GM21825 (cell line): Measurements from ENCODE around the gene KDM6B.

Source experiments
- ATAC-seq: cut with Tn5 transposase; IDR thresholded peaks from one replicate; pipeline ENCODE4 v1.9.1; 2021; ENCODE audit warnings: mild to moderate bottlenecking, moderate library complexity; ENCODE audit not compliant: unreplicated experiment

The KDM6B gene

DNA sequence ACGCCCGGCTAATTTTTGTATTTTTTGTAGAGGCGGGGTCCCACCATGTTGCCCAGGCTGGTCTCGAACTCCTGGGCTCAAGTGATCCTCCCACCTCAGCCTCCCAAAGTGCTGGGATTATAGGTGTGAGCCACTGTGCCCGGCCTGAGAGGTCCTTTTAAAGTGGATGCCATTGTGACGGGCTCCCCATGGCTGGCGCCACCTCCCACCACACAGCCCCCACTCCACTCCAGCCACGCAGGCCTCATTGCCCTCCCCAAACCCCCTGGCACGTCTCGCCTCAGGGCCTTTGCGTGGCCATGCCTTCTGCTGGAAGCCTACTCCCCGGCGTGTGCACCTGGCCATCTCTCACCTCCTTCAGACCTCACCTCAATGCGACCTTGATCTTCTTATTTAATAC, 11.9 kb upstream of the KDM6B start:
- no peak for ATAC-seq

DNA sequence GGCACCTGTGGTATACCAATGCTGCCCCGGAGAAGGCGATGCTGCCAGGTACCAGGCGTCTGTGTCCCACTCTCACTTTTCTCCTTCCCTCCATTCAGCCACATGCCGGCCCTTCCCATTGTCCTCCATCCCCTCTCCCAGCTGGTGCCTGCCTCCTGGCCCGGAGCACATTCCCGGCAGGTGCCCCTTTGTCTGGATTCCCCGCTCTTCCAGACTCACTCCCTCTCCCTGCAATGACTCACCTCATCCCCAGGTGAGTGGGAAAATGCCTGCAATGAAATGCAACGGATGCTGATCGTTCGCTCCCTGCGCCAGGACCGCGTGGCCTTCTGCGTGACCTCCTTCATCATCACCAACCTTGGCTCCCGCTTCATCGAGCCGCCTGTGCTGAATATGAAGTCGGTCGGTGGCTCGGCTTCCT, 10.4 kb upstream of the KDM6B start:
- ATAC-seq: no peak

DNA sequence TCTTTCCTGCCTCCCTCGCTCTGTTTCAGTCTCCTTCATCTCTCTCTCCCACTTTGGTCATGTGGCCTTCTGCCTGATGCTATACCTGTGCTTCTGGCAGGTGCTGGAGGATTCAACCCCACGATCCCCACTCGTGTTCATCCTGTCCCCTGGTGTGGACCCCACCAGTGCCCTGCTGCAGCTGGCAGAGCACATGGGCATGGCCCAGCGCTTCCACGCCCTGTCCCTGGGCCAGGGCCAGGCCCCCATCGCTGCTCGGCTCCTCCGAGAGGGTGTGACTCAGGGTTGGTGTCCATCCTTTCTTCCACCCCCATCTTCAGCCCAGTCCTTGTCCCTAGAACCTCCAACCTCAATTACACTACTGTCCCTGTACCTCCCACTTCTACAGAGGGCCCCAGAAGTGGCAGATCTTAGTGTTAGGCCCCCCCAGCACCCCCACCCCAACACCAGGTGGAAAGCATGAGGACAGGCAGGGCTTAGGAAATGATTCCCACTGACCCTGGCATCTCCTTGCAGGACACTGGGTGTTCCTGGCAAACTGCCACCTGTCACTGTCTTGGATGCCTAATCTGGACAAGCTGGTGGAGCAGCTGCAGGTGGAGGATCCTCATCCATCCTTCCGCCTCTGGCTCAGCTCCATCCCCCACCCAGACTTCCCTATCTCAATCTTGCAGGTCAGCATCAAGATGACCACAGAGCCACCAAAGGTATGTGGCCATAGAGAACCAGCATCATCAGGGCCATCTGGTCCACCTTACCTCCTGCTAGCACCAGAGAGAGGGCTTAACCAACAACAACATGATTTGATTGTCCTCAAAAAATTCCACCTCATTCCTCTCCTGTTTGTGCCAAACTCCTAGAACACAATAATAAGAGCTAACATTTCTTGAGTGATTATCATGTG, 9.7 kb upstream of the KDM6B start:
- ATAC-seq: no peak

DNA sequence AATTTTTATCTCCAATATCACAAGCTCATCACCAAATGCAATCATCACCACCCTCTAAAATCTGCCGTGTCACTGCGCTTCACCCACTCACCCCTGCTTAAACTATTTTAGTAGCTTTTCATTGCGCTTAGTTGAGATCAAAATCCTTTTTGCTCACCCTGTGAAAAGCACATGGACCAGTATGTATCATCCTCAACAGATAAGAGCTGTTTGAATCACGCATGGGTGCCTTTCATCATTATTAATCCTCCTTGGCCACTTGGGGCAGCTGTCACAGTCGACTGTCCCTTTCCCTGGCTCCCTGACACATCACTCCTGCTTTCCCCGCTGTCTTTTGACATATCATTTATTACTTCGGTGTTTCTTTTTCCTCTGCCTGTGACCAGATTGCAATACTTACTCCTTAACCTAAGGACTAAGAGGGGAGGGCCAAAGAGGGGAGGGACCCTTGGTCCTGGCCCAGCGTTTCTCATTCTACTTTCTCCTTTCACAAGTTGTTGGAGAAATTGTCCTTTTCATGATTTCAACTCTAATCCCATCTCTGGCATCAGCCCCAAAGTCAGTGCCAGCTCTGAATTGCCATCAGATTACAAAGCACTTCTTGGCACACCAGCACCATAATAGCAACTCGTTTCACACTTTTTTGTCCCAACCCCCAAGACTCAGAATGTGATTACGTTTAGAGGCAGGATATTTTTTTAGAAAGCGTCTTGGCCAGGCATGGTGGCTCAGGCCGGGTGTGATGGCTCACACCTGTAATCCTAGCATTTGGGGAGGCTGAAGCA, 8.6 kb upstream of the KDM6B start:
- ATAC-seq: no peak

DNA sequence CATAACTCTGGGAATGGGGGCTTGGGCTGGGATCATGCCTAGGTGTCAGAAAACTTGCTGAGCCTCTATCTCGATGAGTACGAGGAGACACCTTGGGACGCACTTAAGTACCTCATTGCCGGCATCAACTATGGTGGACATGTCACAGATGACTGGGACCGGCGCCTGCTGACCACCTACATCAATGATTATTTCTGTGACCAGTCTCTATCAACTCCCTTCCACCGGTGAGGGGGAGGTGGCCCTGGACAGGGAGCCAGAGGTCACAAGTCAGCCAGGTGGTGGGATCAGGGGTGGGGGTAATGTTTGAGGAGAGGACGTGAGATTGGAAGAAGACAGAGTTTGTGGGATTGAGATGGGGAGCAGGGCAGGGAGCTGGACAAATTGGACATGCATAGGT, 3.4 kb upstream of the KDM6B start:
- ATAC-seq: no peak

DNA sequence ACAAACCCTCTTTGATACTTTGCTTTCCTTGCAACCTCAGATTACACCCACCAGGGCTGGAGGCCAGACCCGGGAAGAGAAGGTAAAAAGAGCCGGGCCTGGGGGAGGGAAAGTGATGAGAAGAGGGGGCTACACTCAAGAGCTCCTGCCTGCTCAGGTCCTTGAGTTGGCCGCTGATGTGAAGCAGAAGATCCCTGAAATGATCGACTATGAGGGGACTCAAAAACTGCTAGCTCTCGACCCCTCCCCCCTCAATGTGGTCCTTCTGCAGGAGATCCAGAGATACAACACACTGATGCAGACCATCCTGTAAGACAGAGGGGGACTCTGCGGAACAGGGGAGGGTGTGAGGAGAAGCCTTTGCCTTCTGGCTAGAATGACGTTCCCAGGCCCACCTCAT, 2.8 kb upstream of the KDM6B start:
- ATAC-seq: no peak

DNA sequence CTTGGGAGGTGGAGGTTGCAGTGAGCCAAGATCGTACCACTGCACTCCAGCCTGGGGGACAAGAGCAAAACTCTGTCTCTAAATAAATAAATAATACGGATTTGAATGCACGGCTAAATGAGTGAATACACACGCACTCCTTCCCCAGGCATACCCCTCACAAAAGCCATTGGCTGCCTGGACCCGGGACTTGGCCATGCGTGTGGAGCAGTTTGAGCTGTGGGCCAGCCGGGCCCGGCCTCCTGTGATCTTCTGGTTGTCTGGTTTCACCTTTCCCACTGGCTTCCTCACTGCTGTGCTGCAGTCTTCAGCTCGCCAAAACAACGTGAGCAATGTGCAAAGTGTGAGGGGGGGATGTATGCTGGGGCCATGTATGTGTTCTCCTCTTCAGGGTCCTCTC, 1.6 kb upstream of the KDM6B start:
- no peak for ATAC-seq

DNA sequence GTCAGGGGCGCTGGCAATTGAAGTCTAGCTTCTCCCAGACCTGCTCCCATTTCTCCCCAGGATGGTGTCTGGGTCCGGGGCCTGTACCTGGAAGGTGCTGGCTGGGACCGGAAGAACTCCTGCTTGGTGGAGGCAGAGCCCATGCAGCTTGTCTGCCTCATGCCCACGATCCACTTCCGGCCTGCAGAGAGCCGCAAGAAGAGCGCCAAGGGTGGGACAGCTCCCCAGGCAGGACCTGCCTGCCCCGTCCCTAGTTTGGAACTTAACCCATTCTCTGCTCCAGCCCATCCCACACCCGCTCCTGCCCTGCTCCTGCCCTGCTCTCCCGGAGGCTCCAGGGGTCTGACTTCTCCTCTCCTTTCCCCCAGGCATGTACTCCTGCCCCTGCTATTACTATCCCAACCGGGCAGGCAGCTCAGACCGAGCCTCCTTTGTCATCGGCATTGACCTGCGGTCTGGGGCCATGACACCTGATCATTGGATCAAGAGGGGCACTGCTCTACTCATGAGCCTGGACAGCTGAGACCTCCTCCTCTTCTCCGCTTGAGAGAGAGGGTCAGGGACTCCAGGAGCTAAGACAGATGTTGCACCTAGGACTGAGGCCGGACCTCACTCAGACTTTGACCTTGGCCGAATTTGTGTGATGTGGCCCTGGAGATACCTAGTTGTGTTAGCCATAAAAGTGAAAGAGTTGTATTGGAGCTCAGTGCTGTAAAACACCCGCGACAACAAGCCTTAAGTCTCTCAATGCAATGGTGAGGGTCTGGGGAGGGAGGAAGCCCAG, 814 bp upstream of the KDM6B start:
- ATAC-seq: no peak

DNA sequence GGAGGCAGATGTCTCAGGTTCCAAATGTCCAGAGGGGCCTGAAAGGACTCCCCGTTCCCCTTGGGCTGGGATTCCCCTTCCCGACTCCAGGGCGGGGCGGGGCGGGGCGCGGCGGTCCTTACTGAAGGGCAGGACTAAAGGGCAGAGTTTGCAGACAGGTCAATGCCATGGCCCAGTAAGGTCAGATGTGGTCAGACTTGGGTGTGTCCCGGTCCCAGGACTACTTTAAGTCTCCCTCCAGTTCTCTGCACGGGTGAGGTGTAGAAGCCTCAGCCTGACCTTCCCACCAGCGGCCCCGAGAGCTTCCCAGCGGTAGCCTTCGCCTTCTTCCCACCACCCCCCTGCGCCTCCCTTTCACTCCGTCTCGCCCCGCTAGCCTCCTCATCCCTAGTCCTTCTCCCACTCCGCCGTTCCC, 532 bp downstream of the KDM6B start:
- ATAC-seq: no peak

DNA sequence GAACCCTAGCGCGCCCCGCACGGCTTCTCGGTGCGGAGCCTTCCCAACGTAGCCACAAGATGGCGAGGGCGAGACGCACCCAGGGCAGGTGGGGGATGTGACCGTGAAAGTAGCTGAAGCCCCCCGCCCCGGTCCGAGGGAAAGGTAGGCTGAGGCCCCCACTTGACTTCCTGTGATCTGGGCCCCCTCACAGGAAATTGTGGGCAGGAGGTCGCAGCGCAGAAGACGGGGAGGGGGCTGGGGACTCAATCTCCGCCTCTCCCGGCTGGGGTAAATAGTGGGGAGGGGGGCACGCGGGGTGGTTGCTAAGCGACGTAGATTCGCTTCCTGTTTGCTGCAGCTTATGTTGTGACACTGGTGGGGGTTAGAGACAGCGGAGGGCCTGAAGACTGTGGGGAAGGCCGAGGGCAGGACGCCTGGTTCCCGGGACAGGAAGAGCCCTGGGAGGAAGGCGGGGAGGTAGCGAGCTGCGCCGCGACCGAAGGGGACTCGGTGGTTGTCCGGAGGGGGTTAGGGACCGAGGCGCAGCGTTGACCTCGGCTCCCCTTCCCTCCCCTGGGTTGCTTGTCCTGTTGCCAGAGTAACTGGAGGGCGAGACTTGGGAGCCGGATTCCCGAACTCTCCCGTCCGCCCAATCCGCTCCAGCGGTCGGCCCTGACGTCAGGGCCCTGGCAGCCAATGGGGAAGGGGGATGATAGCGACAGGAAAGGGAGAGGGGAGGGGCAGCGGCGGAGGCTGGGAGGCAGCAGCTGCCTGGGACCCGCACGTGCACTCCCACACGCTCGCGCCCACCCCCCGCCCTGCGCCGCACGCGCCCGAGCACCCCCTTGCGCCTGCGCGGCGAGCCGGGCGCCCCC, 1.2 kb downstream of the KDM6B start:
- ATAC-seq: peak; percentile 40

DNA sequence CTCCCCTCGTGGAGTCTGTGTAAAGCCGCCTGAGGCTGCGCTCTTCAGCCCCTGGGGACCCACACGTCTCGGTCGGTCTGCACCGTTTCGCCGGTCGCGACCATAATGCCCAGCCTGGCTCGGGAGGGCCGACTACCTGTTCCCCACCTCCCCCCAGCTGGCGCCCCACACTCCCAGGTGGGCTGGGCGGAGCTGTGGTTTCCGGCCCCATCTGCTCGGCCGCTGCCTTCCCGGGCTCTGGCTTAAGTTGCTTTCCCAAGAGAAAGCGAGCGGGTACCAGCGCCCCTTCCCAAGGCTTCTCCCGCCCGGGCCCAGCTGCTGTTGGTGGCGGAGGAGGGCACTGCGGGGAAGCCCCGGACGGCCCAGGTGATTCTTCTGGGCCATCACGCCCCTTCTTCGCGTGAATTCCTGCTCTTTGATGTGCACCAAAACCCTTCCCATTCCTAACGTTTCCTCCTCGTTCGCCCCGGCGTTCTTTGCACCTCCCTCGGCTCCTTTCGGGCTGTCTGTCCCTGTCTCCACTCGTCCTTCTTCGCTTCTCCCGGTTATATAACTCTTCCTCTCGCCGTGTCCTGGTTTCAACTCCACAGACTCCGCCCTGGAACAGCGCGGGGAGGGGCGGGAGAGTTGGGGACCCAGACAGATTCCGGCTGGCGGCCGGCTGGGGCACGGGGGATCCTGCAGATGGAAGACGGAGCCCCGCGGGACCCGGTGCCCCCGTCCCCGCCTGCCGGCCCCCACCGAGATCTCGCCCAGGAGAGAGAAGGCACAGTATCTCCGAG, 2.0 kb downstream of the KDM6B start:
- peak; percentile 22 for ATAC-seq

DNA sequence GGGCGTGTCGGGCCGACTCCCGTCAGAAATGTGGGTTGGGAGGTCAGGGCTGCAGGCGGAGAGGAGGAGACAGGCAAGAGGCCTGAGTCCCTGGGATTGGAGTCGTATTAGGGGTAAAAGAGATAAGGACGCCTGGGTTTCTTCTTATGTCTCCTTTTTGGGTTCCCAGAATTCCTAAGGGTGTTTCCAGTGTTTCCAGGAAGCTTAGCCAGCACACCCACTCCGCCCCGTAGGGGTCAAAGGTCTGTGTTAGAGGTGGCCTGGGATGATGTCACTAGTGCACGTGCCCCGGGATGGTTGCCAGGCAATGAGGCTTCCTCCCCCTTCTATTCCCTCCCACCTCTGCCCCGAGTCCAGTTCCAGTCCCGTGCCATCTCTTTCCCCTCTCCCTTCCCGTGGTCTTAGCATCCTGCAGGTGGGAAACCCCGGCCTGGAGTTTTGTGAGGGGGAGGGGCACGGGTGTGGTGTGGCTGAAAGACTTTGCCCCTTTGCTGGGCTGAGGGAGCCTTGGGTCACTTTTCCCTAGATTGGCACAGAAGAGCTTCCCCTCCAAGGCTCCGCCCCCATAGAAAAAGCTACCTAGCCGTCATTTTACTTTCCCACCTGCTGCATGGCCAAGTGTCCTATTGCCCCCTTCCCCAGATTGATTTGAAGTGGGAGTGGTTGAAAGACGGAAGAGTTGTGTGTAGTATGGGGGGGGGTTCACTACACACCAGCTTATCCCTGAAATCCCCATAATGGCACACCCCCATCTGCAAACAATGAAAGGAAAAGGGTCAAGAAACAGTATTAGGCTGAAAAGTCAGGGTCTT, 2.8 kb downstream of the KDM6B start:
- ATAC-seq: no peak

DNA sequence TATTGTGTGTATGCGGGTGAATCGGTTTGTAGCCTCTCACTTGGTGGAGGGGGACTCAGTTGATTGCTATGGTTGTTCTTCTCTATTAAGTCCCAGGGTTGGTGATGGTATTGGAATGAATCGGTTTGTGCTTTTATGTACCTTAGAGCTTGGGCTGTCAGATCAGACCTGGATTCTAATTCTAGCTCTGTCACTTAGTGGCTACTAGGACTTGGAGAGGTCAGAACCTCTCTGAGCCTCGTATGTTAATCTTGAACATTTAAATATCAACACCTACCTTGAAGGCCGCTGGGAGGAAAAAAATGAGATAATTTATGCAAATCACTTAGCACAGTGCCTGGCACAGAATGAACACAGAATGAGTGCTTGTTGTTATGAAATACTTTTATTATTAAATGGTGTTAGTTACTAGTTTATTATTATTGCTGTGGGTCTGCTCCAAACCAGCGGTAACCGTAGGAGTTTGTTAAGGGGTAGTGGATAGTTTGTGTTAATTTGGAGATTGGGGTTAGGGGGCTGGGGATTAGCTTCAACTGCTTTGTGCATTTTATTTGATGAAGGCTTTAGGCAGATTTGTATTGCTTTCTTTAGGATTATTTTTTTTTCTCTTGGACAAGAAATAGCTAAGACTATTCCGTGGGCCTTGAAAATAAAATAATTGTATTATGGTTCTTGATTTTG, 3.5 kb downstream of the KDM6B start:
- ATAC-seq: no peak

DNA sequence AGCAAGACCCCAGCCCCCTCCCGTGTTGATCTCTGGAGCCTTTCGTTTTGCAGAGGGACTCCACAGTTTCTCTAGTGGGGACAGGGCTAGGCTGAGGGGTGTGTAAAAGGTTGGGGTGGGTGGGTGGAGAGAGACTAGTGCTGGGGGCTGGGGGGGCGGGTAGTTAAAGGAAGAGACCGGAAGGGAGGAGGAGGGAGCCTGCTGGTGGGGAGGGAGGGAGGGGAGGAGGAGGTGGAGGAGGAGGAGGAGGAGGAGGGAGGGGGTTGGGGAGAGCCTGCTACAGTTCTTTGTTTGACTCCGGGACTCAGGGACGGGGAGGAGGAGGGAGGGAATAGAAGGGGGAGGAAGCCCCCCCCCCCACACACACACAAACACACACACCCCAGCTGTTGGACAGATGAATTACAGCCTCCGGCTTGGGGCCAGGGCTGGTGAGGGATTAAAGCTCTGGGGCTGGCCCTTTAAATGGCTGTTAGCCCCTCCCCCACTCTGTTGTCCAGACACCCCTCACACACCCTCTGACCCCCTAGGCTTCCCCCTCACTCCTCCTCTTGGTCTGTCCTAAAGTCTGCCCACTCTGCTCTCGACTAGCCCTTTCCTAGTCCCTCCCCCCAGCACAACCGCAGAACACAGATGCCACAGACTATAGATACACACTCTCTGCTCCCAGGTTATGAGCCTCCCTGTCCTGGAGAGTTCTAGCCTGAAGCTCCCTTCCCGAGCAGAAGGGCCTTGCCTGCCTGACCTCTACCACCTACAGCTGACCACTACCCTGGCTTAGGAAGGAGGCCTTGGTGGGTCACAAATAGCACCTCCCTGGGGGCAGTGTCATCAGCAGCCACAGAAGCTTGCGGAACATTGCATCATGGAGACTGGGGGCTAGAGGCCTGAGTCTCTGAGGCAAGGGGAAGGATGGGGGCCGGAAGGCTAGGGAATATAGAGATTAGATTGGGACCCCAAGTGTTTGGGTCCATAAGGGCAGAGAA, 4.4 kb downstream of the KDM6B start:
- ATAC-seq: no peak

DNA sequence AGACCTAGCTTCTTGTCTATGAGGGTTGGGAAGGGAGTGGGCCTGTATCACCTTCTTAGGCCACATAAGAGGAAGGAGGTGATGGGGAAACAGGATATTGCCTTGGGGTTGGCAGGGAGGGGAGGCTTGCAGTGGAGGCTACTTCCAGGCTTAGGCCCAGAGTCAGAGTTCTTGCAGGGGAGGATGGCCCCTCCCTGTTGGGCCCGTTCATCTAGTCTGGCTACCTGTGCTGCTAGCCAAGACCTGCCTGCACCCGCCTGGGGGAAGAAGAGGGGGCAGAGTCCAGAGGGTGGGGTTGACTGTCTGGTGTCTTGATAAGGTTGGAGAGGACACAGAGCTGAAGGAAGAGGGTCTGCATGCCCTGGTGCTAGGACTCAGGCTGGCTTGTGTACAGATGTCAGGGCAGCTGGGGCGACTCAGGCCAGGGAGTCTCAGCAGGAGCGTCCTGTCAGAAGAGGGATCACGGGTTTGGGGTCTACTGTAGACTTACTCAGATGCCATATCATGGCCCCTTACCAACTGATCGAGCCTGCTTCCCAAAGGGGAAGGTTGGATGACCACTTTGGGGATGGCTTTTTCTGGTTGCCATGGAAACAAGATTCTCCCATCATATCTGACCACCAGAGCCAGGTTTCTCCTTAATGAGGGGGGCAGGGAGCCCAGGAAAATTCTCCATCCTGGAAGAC, 5.3 kb downstream of the KDM6B start:
- no peak for ATAC-seq

DNA sequence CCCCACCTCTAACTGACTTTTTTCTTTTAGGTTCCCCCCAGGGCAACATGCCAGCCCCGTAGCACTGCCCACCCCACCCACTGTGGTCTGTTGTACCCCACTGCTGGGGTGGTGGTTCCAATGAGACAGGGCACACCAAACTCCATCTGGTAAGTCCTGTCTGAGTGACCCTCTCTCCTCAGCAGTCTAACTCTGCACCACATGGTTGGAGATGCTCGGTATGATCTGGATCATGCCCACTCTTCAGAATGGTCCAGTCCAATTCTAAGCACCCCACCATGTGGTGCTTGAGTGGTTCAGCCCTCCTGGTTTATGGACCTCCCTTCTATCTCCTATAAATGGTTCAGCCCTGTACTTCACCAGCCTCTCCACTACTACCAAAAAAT, 5.9 kb downstream of the KDM6B start:
- ATAC-seq: no peak

DNA sequence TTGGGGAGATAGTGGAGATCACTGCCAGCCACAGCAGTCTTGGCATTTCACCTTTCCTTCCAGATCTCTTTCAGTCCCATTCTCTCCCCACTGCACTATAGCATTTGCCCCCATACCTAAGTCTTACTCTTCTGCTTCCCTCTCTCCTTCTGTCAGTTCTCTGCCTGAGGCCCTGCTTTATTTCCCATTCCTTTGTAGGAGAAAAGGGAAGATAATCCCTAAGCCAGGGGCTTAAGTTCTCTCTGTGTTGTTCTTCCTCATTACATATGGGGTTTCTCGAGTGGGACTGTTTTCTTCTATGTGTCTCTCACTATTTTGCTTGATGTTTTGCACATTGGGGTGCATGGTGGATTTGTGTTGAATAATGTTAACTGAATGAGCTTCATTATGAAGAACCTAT, 6.4 kb downstream of the KDM6B start:
- no peak for ATAC-seq
